Chondrocyte (in vitro differentiated cells): ENCODE results near the gene ILK. TPM values are rescaled to one million over a fixed set of nuclear protein-coding genes. Genes with fewer than 3 reads are reported as not detected.

Source experiments
- DNase-seq: peaks from one replicate; pipeline ENCODE4 v3.0.0; 2021; ENCODE audit warnings: mixed read lengths, low spot score
- H3K27ac Mint-ChIP-seq: one replicate; pipeline ENCODE4 v1.8.0; 2021; ENCODE audit warnings: mild to moderate bottlenecking, moderate library complexity, mixed read lengths; ENCODE audit not compliant: unreplicated experiment
- H3K27me3 Mint-ChIP-seq: 2 replicates; pipeline ENCODE4 v1.8.0; 2021; ENCODE audit warnings: low read depth, mixed read lengths
- H3K36me3 Mint-ChIP-seq: 2 replicates; pipeline ENCODE4 v1.8.0; 2021; ENCODE audit warnings: low read depth, mixed read lengths
- H3K4me1 Mint-ChIP-seq: 2 replicates; pipeline ENCODE4 v1.8.0; 2021; ENCODE audit warnings: low read depth, mild to moderate bottlenecking, mixed read lengths
- H3K4me3 Mint-ChIP-seq: one replicate; pipeline ENCODE4 v1.8.0; 2021; ENCODE audit warnings: mild to moderate bottlenecking, moderate library complexity, mixed read lengths; ENCODE audit not compliant: unreplicated experiment
- H3K9me3 Mint-ChIP-seq: 2 replicates; pipeline ENCODE4 v1.8.0; 2021; ENCODE audit warnings: low read depth, mixed read lengths
- CTCF ChIP-seq: fragments of 200-600 bp; sonication (generic); IDR thresholded peaks from 2 replicates; pipeline ENCODE4 v1.5.0; 2021; ENCODE audit warnings: antibody characterized with exemption, mild to moderate bottlenecking, moderate library complexity
- total RNA-seq: library from RNA; stranded (reverse); gene quantifications from 3 replicates; pipeline ENCODE4 v1.2.1, GENCODE V29; 2021

Gene ILK
- total RNA-seq, 1 donor from 2014 or later, result 258 TPM

GRCh38 chr11:6557761-6558674 lies 45.6 kb upstream of the ILK start:
- Mint-ChIP-seq H3K9me3 (no peaks in the 10 kb centered on the region), H3K27ac (no peak overlapping the region), H3K4me3 (no peak overlapping the region), H3K36me3 (peaks cover 6% of the 10 kb centered on the region), H3K4me1 (no peaks in the 10 kb centered on the region), H3K27me3 (no peaks in the 10 kb centered on the region)
- DNase-seq, result no peak
- TF ChIP-seq CTCF, result no peak

DNA sequence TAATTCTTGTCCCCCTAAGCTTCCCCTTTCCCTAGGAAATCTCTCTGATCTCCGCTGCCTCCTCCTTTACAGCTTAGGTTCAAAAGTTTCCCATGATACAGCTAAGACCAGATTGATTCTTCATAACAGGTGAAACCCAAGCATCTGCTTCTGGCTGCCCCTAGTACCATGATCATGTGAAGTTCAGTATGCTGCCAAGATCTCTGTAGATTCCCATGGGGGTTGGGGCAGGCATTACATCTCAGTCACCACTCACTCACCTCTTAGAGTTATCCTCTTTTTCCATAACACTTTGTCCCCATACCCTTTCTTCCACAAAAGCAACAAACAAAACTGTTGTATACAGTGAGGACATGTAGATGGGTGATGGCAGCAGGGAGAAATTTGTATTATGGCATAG lies 44.2 kb upstream of the ILK start:
- H3K27me3 Mint-ChIP-seq, result no peaks in the 10 kb centered on the region
- TF ChIP-seq CTCF, result no peak
- no peak overlapping the region for H3K27ac Mint-ChIP-seq
- no peaks in the 10 kb centered on the region for H3K9me3 Mint-ChIP-seq
- no peak for DNase-seq
- peaks cover 6% of the 10 kb centered on the region for H3K36me3 Mint-ChIP-seq
- H3K4me1 Mint-ChIP-seq, result no peaks in the 10 kb centered on the region
- H3K4me3 Mint-ChIP-seq, result no peak overlapping the region

GRCh38 chr11:6561288-6561687 lies 42.3 kb upstream of the ILK start:
- H3K36me3 Mint-ChIP-seq, result peaks cover 6% of the 10 kb centered on the region
- H3K27ac Mint-ChIP-seq, result no peak overlapping the region
- H3K27me3 Mint-ChIP-seq, result no peaks in the 10 kb centered on the region
- H3K4me1 Mint-ChIP-seq, result no peaks in the 10 kb centered on the region
- no peak for DNase-seq
- no peaks in the 10 kb centered on the region for H3K9me3 Mint-ChIP-seq
- no peak overlapping the region for H3K4me3 Mint-ChIP-seq
- no peak for TF ChIP-seq CTCF

DNA sequence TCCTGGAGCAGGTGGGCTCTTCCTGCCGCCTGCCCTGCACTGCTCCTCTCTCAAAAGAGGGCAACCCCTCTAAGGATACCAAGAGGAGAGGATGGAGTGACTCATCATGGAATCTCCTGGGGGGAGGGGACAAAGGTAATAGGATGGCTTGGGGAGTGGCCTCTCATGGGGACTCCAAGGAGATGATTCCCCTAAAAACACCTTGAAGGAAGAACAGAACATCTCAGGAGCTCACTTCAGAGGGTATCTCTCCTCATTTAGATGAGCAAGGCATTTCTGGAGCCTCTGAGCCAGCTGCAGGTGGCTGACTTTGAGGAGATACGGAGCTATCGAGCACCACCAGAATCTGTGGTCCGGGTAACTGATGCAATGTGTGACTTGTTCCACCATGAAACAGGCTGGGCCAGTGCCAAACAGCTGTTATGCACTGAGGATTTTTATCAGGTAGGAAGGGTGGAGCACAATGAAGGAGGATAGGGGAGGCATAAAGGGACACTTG lies 40.4 kb upstream of the ILK start:
- no peak for DNase-seq
- Mint-ChIP-seq H3K27ac (no peak overlapping the region), H3K4me3 (no peak overlapping the region), H3K36me3 (peaks cover 10% of the 10 kb centered on the region), H3K4me1 (no peaks in the 10 kb centered on the region), H3K27me3 (no peaks in the 10 kb centered on the region), H3K9me3 (no peaks in the 10 kb centered on the region)
- TF ChIP-seq CTCF, result no peak

GRCh38 chr11:6563667-6564066 lies 39.9 kb upstream of the ILK start:
- Mint-ChIP-seq H3K4me1 (peaks cover 4% of the 10 kb centered on the region), H3K36me3 (peaks cover 10% of the 10 kb centered on the region), H3K27me3 (no peaks in the 10 kb centered on the region), H3K4me3 (no peak overlapping the region), H3K27ac (no peak overlapping the region), H3K9me3 (no peaks in the 10 kb centered on the region)
- no peak for TF ChIP-seq CTCF
- DNase-seq, result no peak
